Panc1 (cell line): ENCODE measurements around the gene SAP30. TPM values are rescaled to one million over a fixed set of nuclear protein-coding genes. Genes with fewer than 3 reads are reported as not detected.

ENCODE experiments used
- ATAC-seq: fragments of 200-7000 bp; cut with Tn5 transposase; 2 replicates; pipeline ENCODE4 v1.9.1; 2020; ENCODE audit warnings: mild to moderate bottlenecking, moderate library complexity
- BruUV-seq: library from RNA; stranded (reverse); fragments of 400-500 nt; replicated peaks from 2 replicates; lab custom pipeline; 2021; lab: Mats Ljungman, UMichigan
- CTCF ChIA-PET: fragments of 300-600 bp; sonication (Branson Sonifier 250); formaldehyde crosslinking; loops from one replicate; lab custom pipeline; 2022; ENCODE audit warnings: antibody characterized with exemption; lab: Charles Lee
- POLR2A ChIA-PET: fragments of 300-600 bp; sonication (Branson Sonifier 250); formaldehyde crosslinking; loops from one replicate; lab custom pipeline; 2022; ENCODE audit warnings: antibody characterized with exemption; lab: Charles Lee
- DNase-seq: peaks from one replicate; pipeline ENCODE4 v3.0.0-alpha.2; 2010; ENCODE audit warnings: low read depth, low spot score
- H3K27ac ChIP-seq: 2 replicates; pipeline ENCODE4 v1.5.1; 2011; ENCODE audit warnings: mild to moderate bottlenecking, low read length, inconsistent platforms
- H3K27me3 ChIP-seq: fragments of 200-500 bp; sonication (Bioruptor generic); 2 replicates; pipeline ENCODE4 v1.6.0; 2014; ENCODE audit warnings: low read length, inconsistent platforms; ENCODE audit not compliant: control insufficient read depth, insufficient read depth
- H3K36me3 ChIP-seq: fragments of 200-500 bp; sonication (Bioruptor generic); 2 replicates; pipeline ENCODE4 v1.5.1; 2014; ENCODE audit warnings: inconsistent platforms, mild to moderate bottlenecking, low read length, moderate library complexity; ENCODE audit not compliant: control insufficient read depth, insufficient read depth
- H3K4me1 ChIP-seq: 2 replicates; pipeline ENCODE4 v1.5.1; 2011; ENCODE audit warnings: inconsistent platforms, mild to moderate bottlenecking, low read length, moderate library complexity; ENCODE audit not compliant: control insufficient read depth, insufficient read depth
- H3K4me3 ChIP-seq, 2 experiments: 2 replicates each; pipeline ENCODE4 v1.5.1; 2011 to 2012; ENCODE audit warnings: low read depth in 2 of 2, low read length in 2 of 2, mild to moderate bottlenecking in 2 of 2, inconsistent platforms in 1 of 2, moderate library complexity in 1 of 2
- H3K9me3 ChIP-seq: fragments of 200-500 bp; sonication (Bioruptor generic); 2 replicates; pipeline ENCODE4 v1.5.1; 2014; ENCODE audit warnings: low read depth, mild to moderate bottlenecking, inconsistent platforms, low read length, moderate library complexity; ENCODE audit not compliant: control insufficient read depth, insufficient read depth
- POLR2AphosphoS5 ChIP-seq: IDR thresholded peaks from 2 replicates; pipeline ENCODE4 v1.6.1; 2012; ENCODE audit warnings: mild to moderate bottlenecking, low read depth, low read length, moderate library complexity
- SIN3A ChIP-seq: IDR thresholded peaks from 2 replicates; pipeline ENCODE4 v1.6.1; 2012; ENCODE audit warnings: low read depth, mild to moderate bottlenecking, low read length, moderate library complexity, borderline replicate concordance; ENCODE audit not compliant: insufficient read depth
- TCF7L2 ChIP-seq: IDR thresholded peaks from 2 replicates; pipeline ENCODE4 v1.6.1; 2011; ENCODE audit warnings: mild to moderate bottlenecking, low read depth, low read length, inconsistent platforms
- in situ Hi-C: cut with HindIII; loops from 2 replicates; pipeline ENCODE4 v1.10.0; 2016; ENCODE audit warnings: low sequenced_read_pairs, low pct_unique_long_range_greater_than_20kb
- intact Hi-C: fragments of 100-400 bp; cut with micrococcal nuclease; formaldehyde crosslinking; loops from one replicate; pipeline ENCODE4 v1.10.0; 2022; ENCODE audit not compliant: unreplicated experiment
- total RNA-seq: library from RNA; stranded (reverse); gene quantifications from one replicate; pipeline ENCODE4 v1.2.1, GENCODE V29; 2021; ENCODE audit not compliant: unreplicated experiment
- TF ChIP-seq, protein P1 (sequence below): fragments of 450-650 bp; IDR thresholded peaks from 2 replicates; pipeline ENCODE4 v1.5.1; 2017; ENCODE audit warnings: mild to moderate bottlenecking
- TF ChIP-seq, protein P2 (sequence below), 2 experiments: IDR thresholded peaks; 2 replicates each; pipeline ENCODE4 v1.6.1; 2011 to 2012; ENCODE audit warnings: low read depth in 2 of 2, control low read depth in 1 of 2, low read length in 1 of 2, mild to moderate bottlenecking in 1 of 2, moderate library complexity in 1 of 2; ENCODE audit not compliant: insufficient read depth in 1 of 2

SAP30 gene
- total RNA-seq, 1 experiment from 2014 or later: 23.4 TPM

DNA sequence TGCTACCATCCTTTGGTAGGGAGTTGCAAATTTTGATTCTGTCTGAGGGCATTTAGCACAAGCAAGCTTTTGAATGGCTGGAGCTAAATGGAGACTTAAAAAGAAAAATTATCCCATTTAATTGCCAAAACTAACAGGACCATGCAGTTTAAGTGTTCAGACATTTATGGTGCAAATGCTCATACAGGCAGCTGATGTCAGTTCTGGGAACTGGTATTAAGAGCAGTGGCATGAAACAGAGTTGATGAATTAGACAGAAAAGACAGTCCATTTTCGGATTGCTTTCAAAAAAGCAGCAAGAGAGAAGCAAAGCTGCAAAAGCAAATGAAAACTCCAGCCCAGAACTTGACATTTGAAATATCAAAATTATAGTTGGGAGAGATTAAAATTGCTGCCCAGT is 26.9 kb downstream of the SAP30 start:
- in situ Hi-C loops: no loop called here
- H3K4me3 ChIP-seq: no peak overlapping the region
- TF ChIP-seq TCF7L2 (no peak), SIN3A (no peak), POLR2AphosphoS5 (no peak)
- TF ChIP-seq, protein P1, sequence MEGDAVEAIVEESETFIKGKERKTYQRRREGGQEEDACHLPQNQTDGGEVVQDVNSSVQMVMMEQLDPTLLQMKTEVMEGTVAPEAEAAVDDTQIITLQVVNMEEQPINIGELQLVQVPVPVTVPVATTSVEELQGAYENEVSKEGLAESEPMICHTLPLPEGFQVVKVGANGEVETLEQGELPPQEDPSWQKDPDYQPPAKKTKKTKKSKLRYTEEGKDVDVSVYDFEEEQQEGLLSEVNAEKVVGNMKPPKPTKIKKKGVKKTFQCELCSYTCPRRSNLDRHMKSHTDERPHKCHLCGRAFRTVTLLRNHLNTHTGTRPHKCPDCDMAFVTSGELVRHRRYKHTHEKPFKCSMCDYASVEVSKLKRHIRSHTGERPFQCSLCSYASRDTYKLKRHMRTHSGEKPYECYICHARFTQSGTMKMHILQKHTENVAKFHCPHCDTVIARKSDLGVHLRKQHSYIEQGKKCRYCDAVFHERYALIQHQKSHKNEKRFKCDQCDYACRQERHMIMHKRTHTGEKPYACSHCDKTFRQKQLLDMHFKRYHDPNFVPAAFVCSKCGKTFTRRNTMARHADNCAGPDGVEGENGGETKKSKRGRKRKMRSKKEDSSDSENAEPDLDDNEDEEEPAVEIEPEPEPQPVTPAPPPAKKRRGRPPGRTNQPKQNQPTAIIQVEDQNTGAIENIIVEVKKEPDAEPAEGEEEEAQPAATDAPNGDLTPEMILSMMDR: no peak
- TF ChIP-seq, protein P2, sequence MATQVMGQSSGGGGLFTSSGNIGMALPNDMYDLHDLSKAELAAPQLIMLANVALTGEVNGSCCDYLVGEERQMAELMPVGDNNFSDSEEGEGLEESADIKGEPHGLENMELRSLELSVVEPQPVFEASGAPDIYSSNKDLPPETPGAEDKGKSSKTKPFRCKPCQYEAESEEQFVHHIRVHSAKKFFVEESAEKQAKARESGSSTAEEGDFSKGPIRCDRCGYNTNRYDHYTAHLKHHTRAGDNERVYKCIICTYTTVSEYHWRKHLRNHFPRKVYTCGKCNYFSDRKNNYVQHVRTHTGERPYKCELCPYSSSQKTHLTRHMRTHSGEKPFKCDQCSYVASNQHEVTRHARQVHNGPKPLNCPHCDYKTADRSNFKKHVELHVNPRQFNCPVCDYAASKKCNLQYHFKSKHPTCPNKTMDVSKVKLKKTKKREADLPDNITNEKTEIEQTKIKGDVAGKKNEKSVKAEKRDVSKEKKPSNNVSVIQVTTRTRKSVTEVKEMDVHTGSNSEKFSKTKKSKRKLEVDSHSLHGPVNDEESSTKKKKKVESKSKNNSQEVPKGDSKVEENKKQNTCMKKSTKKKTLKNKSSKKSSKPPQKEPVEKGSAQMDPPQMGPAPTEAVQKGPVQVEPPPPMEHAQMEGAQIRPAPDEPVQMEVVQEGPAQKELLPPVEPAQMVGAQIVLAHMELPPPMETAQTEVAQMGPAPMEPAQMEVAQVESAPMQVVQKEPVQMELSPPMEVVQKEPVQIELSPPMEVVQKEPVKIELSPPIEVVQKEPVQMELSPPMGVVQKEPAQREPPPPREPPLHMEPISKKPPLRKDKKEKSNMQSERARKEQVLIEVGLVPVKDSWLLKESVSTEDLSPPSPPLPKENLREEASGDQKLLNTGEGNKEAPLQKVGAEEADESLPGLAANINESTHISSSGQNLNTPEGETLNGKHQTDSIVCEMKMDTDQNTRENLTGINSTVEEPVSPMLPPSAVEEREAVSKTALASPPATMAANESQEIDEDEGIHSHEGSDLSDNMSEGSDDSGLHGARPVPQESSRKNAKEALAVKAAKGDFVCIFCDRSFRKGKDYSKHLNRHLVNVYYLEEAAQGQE (IDR thresholded peaks at IDR 0.05; ENCODE audit: insufficient read depth in 1 of 2, low read depth in 2 of 2, low read length in 1 of 2): no peak
- no peaks in the 10 kb centered on the region for H3K36me3 ChIP-seq
- ATAC-seq: no peak
- H3K27ac ChIP-seq: no peak overlapping the region
- DNase-seq: no peak
- no peaks in the 10 kb centered on the region for H3K9me3 ChIP-seq
- ChIA-PET CTCF (no interaction called here), POLR2A (no interaction called here)
- BruUV-seq: no TSS peak
- H3K27me3 ChIP-seq: no peaks in the 10 kb centered on the region
- no peaks in the 10 kb centered on the region for H3K4me1 ChIP-seq
- intact Hi-C loops: no loop called here

DNA sequence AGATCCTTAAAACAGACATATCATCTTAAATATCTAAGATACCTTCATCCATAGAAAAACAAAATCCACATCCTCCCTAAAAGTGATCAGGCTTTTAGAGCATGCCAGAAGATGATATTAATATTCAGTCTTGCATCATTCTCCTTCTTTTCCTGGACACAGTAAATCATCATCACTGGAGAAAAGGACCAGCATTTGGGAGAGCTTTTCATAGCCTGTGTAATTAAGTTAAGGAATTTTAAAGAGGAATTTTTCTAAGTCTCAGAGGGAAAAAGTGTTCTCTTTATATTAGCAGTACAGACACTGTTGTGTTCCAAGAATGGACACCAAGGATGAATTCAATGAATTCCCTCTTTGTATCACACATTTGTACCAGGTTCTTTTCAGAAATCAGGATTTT is 27.5 kb downstream of the SAP30 start:
- H3K4me3 ChIP-seq: no peak overlapping the region
- TF ChIP-seq, protein P1: no peak
- no peak for TF ChIP-seq SIN3A
- TF ChIP-seq, protein P2 (IDR thresholded peaks at IDR 0.05; ENCODE audit: insufficient read depth in 1 of 2, low read depth in 2 of 2, low read length in 1 of 2): no peak
- no peak for TF ChIP-seq TCF7L2
- TF ChIP-seq POLR2AphosphoS5: no peak
- intact Hi-C loops: no loop called here
- H3K4me1 ChIP-seq: no peaks in the 10 kb centered on the region
- POLR2A ChIA-PET: no interaction called here
- in situ Hi-C loops: no loop called here
- no peak overlapping the region for H3K27ac ChIP-seq
- BruUV-seq: no TSS peak
- no peak for ATAC-seq
- CTCF ChIA-PET: no interaction called here
- no peaks in the 10 kb centered on the region for H3K27me3 ChIP-seq
- no peaks in the 10 kb centered on the region for H3K9me3 ChIP-seq
- no peaks in the 10 kb centered on the region for H3K36me3 ChIP-seq
- DNase-seq: no peak
